ENCODE data around the gene CD164L2.

DNA sequence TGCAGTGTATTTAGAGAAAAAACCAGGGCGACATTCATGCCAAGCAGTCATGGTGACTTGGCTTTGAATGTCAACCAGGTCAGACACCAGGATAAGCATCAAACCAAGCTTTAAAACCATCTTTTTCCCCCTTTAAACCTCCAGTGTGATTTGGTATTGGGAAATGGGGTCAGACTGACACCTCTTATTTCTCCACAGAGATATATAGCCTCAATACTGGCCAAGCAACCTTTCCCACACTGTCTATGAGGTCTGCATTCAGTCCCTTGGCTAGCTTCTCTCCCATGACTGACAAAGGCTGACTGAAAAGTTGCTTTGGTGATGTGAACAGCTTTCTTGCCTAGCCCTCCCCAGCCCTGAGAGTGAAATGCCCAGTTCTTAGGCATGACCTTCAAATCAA, 31.0 kb upstream of the CD164L2 start:
- TF ChIP-seq POLR2AphosphoS5 (IDR thresholded peaks at IDR 0.05; ENCODE audit: low read depth) (no peak), EZH2 (IDR thresholded peaks at IDR 0.05; ENCODE audit: low read depth, unreplicated experiment) (no peak), EZH2phosphoT487 (IDR thresholded peaks at IDR 0.05; ENCODE audit: unreplicated experiment) (no peak), STAT1 (IDR thresholded peaks at IDR 0.05; ENCODE audit: unreplicated experiment) (no peak), JUNB (IDR thresholded peaks at IDR 0.05; ENCODE audit: unreplicated experiment) (no peak), ZNF114 (CRISPR knock-in tag; IDR thresholded peaks at IDR 0.05) (no peak), NANOG (IDR thresholded peaks at IDR 0.05; ENCODE audit: borderline replicate concordance) (no peak), CREB1 (CRISPR knock-in tag; IDR thresholded peaks at IDR 0.05; ENCODE audit: low read depth) (no peak), ZNF331 (CRISPR knock-in tag; IDR thresholded peaks at IDR 0.05; ENCODE audit: low read depth) (no peak)
- TF ChIP-seq, protein P1, sequence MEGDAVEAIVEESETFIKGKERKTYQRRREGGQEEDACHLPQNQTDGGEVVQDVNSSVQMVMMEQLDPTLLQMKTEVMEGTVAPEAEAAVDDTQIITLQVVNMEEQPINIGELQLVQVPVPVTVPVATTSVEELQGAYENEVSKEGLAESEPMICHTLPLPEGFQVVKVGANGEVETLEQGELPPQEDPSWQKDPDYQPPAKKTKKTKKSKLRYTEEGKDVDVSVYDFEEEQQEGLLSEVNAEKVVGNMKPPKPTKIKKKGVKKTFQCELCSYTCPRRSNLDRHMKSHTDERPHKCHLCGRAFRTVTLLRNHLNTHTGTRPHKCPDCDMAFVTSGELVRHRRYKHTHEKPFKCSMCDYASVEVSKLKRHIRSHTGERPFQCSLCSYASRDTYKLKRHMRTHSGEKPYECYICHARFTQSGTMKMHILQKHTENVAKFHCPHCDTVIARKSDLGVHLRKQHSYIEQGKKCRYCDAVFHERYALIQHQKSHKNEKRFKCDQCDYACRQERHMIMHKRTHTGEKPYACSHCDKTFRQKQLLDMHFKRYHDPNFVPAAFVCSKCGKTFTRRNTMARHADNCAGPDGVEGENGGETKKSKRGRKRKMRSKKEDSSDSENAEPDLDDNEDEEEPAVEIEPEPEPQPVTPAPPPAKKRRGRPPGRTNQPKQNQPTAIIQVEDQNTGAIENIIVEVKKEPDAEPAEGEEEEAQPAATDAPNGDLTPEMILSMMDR (conservative IDR thresholded peaks at IDR 0.05; ENCODE audit: low read depth in 2 of 2) = no peak
- TF ChIP-seq, protein P2, sequence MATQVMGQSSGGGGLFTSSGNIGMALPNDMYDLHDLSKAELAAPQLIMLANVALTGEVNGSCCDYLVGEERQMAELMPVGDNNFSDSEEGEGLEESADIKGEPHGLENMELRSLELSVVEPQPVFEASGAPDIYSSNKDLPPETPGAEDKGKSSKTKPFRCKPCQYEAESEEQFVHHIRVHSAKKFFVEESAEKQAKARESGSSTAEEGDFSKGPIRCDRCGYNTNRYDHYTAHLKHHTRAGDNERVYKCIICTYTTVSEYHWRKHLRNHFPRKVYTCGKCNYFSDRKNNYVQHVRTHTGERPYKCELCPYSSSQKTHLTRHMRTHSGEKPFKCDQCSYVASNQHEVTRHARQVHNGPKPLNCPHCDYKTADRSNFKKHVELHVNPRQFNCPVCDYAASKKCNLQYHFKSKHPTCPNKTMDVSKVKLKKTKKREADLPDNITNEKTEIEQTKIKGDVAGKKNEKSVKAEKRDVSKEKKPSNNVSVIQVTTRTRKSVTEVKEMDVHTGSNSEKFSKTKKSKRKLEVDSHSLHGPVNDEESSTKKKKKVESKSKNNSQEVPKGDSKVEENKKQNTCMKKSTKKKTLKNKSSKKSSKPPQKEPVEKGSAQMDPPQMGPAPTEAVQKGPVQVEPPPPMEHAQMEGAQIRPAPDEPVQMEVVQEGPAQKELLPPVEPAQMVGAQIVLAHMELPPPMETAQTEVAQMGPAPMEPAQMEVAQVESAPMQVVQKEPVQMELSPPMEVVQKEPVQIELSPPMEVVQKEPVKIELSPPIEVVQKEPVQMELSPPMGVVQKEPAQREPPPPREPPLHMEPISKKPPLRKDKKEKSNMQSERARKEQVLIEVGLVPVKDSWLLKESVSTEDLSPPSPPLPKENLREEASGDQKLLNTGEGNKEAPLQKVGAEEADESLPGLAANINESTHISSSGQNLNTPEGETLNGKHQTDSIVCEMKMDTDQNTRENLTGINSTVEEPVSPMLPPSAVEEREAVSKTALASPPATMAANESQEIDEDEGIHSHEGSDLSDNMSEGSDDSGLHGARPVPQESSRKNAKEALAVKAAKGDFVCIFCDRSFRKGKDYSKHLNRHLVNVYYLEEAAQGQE (IDR thresholded peaks at IDR 0.05; ENCODE audit: unreplicated experiment) = no peak
- TF ChIP-seq, protein P3, sequence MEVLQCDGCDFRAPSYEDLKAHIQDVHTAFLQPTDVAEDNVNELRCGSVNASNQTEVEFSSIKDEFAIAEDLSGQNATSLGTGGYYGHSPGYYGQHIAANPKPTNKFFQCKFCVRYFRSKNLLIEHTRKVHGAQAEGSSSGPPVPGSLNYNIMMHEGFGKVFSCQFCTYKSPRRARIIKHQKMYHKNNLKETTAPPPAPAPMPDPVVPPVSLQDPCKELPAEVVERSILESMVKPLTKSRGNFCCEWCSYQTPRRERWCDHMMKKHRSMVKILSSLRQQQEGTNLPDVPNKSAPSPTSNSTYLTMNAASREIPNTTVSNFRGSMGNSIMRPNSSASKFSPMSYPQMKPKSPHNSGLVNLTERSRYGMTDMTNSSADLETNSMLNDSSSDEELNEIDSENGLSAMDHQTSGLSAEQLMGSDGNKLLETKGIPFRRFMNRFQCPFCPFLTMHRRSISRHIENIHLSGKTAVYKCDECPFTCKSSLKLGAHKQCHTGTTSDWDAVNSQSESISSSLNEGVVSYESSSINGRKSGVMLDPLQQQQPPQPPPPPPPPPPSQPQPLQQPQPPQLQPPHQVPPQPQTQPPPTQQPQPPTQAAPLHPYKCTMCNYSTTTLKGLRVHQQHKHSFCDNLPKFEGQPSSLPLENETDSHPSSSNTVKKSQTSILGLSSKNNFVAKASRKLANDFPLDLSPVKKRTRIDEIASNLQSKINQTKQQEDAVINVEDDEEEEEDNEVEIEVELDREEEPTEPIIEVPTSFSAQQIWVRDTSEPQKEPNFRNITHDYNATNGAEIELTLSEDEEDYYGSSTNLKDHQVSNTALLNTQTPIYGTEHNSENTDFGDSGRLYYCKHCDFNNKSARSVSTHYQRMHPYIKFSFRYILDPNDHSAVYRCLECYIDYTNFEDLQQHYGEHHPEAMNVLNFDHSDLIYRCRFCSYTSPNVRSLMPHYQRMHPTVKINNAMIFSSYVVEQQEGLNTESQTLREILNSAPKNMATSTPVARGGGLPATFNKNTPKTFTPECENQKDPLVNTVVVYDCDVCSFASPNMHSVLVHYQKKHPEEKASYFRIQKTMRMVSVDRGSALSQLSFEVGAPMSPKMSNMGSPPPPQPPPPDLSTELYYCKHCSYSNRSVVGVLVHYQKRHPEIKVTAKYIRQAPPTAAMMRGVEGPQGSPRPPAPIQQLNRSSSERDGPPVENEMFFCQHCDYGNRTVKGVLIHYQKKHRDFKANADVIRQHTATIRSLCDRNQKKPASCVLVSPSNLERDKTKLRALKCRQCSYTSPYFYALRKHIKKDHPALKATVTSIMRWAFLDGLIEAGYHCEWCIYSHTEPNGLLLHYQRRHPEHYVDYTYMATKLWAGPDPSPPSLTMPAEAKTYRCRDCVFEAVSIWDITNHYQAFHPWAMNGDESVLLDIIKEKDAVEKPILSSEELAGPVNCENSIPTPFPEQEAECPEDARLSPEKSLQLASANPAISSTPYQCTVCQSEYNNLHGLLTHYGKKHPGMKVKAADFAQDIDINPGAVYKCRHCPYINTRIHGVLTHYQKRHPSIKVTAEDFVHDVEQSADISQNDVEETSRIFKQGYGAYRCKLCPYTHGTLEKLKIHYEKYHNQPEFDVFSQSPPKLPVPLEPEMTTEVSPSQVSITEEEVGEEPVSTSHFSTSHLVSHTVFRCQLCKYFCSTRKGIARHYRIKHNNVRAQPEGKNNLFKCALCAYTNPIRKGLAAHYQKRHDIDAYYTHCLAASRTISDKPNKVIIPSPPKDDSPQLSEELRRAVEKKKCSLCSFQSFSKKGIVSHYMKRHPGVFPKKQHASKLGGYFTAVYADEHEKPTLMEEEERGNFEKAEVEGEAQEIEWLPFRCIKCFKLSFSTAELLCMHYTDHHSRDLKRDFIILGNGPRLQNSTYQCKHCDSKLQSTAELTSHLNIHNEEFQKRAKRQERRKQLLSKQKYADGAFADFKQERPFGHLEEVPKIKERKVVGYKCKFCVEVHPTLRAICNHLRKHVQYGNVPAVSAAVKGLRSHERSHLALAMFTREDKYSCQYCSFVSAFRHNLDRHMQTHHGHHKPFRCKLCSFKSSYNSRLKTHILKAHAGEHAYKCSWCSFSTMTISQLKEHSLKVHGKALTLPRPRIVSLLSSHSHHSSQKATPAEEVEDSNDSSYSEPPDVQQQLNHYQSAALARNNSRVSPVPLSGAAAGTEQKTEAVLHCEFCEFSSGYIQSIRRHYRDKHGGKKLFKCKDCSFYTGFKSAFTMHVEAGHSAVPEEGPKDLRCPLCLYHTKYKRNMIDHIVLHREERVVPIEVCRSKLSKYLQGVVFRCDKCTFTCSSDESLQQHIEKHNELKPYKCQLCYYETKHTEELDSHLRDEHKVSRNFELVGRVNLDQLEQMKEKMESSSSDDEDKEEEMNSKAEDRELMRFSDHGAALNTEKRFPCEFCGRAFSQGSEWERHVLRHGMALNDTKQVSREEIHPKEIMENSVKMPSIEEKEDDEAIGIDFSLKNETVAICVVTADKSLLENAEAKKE (CRISPR knock-in tag; IDR thresholded peaks at IDR 0.05) = no peak
- TF ChIP-seq, protein P4, sequence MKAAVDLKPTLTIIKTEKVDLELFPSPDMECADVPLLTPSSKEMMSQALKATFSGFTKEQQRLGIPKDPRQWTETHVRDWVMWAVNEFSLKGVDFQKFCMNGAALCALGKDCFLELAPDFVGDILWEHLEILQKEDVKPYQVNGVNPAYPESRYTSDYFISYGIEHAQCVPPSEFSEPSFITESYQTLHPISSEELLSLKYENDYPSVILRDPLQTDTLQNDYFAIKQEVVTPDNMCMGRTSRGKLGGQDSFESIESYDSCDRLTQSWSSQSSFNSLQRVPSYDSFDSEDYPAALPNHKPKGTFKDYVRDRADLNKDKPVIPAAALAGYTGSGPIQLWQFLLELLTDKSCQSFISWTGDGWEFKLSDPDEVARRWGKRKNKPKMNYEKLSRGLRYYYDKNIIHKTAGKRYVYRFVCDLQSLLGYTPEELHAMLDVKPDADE (IDR thresholded peaks at IDR 0.05) = no peak

Data from GM23338 (cell line).